Heart right ventricle (tissue), 16 donors: ENCODE data around the gene KCNK3. TPM values are rescaled to one million over a fixed set of nuclear protein-coding genes. Genes with fewer than 3 reads are reported as not detected.

ENCODE experiments used
- ATAC-seq, 8 donors: fragments of 200-7000 bp; cut with Tn5 transposase; one replicate each; pipeline ENCODE4 v1.9.1; 2020; ENCODE audit warnings: mild to moderate bottlenecking in 8 of 8, moderate library complexity in 8 of 8, moderate number of reproducible peaks in 1 of 8
- DNase-seq, 2 donors: peaks; one replicate each; pipeline ENCODE4 v3.0.0-alpha.2; 2020
- H3K27ac ChIP-seq, 10 donors: fragments of 200-600 bp; sonication (generic) in 2 of 10; one replicate each; pipeline versions ENCODE4 v1.5.0 to v1.8.0; 2020 to 2022; ENCODE audit warnings: mild to moderate bottlenecking in 3 of 10
- H3K27me3 ChIP-seq, 7 donors: fragments of 200-600 bp; one replicate each; pipeline ENCODE4 v1.8.0; 2021 to 2022; ENCODE audit warnings: mild to moderate bottlenecking in 2 of 7
- H3K36me3 ChIP-seq, 9 donors: fragments of 200-600 bp; sonication (generic) in 1 of 9; one replicate each; pipeline versions ENCODE4 v1.5.0 to v1.8.0; 2020 to 2022; ENCODE audit warnings: mild to moderate bottlenecking in 2 of 9
- H3K4me1 ChIP-seq, 9 donors: fragments of 200-600 bp; sonication (generic) in 1 of 9; one replicate each; pipeline versions ENCODE4 v1.5.0 to v1.8.0; 2020 to 2022; ENCODE audit warnings: mild to moderate bottlenecking in 4 of 9
- H3K4me3 ChIP-seq, 10 donors: fragments of 200-600 bp; sonication (generic) in 2 of 10; one replicate each; pipeline versions ENCODE4 v1.5.0 to v1.8.0; 2020 to 2022; ENCODE audit warnings: mild to moderate bottlenecking in 7 of 10, moderate library complexity in 2 of 10
- H3K9me3 ChIP-seq, 11 donors: fragments of 200-600 bp in 10 of 11; sonication (generic) in 2 of 11; one replicate each; pipeline versions ENCODE4 v1.5.0 to v1.8.0; 2013 to 2022; ENCODE audit warnings: mild to moderate bottlenecking in 2 of 11, control low read depth in 1 of 11, moderate library complexity in 1 of 11
- WGBS, 2 donors: extraction: QIAGEN DNeasy Blood & Tissue Kit; methylation state at CpG; one replicate each; pipeline ENCODE4 v1.1.7; 2013; ENCODE audit warnings: inconsistent platforms in 1 of 2; 5-methylcytosine and 5-hydroxymethylcytosine counted together
- intact Hi-C, 10 donors: fragments of 100-400 bp; cut with DNase I; formaldehyde crosslinking; loops; one replicate each; pipeline versions ENCODE4 v1.11.1 to v1.14.2; 2022
- polyA plus RNA-seq, 2 donors: library from polyadenylated mRNA; stranded (reverse); fragments of 200-250 nt; gene quantifications; one replicate each; pipeline ENCODE4 v1.2.3, GENCODE V29; 2013
- total RNA-seq, 10 donors: library from RNA; stranded (reverse); fragmentation: NEBNext Ultra II Directional in 3 of 10; extraction: Animal tissue kit (Norgen Biotek cat#: 25700) in 3 of 10; gene quantifications; one replicate each; pipeline versions ENCODE4 v1.2.1 to v1.2.4, GENCODE V29; 2021 to 2023
- TF ChIP-seq, protein P1 (sequence below), 9 donors: fragments of 200-600 bp; sonication (generic) in 2 of 9; IDR thresholded peaks; one replicate each; pipeline versions ENCODE4 v1.5.0 to v1.8.0; 2021 to 2022; ENCODE audit warnings: antibody characterized with exemption in 9 of 9, mild to moderate bottlenecking in 5 of 9, moderate library complexity in 1 of 9
- donor health status: Arrhythmogenic right ventricular cardiomyopathy.
- donor health status: ischemic (EF 13 %, LVEDD 7.1; RV severe dilation, severe dysfunction).
- donor health status: healthy with polysubstance abuse.
- donor health status: DM: no; HTN: yes; CAD: no.
- donor health status: DM: no; HTN: no; CAD: no.
- donor health status: ischemic (EF 25% LVEDD 6.9; RV normal size, moderate dysfunction).
- donor health status: ischemic (EF 25% LVEDD 5.7; RV mildly dilated, moderate dysfunction).
- donor health status: healthy.
- donor health status: DM: yes; HTN: yes; CAD: no.
- donor health status: Ischemic cardiomyopathy.
- donor health status: ischemic (EF 35%, LVEDD 5.7; RV mildly dilated, moderate dysfunction).
- donor health status: nonischemic (EF 11% LVEDD 7.7; RV severe dilation, severe dysfunction).
- donor health status: DM: yes; HTN: yes; CAD: no.
- donor health status: PGD.
- donor health status: ischemic (EF 29% LVEDD 5.4; RV normal size, mild dysfunction).
- donor health status: nonischemic (EF 23%, LVEDD 6.1; RV moderate dilation, normal function).

Gene KCNK3
- total and polyA plus RNA-seq, 12 donors = 0.19 to 6.8 (median 0.99) TPM

- DNase-seq (peak; percentile 65 to 66), ATAC-seq (peak; percentile 12 to 48 (median 32))
- 57 to 63% methylated on average over 14 of the region's 14 CpGs for WGBS, 2 donors
- H3K27me3 ChIP-seq = no peaks in the 10 kb centered on the region
- intact Hi-C loops = no loop called here
- TF ChIP-seq, protein P1, sequence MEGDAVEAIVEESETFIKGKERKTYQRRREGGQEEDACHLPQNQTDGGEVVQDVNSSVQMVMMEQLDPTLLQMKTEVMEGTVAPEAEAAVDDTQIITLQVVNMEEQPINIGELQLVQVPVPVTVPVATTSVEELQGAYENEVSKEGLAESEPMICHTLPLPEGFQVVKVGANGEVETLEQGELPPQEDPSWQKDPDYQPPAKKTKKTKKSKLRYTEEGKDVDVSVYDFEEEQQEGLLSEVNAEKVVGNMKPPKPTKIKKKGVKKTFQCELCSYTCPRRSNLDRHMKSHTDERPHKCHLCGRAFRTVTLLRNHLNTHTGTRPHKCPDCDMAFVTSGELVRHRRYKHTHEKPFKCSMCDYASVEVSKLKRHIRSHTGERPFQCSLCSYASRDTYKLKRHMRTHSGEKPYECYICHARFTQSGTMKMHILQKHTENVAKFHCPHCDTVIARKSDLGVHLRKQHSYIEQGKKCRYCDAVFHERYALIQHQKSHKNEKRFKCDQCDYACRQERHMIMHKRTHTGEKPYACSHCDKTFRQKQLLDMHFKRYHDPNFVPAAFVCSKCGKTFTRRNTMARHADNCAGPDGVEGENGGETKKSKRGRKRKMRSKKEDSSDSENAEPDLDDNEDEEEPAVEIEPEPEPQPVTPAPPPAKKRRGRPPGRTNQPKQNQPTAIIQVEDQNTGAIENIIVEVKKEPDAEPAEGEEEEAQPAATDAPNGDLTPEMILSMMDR (IDR thresholded peaks at IDR 0.05) = no peak
- H3K9me3 ChIP-seq = no peaks in the 10 kb centered on the region
- peak overlapping the region in 9 of 10 donors; percentile 10 to 89 (median 73) for H3K27ac ChIP-seq
- H3K4me1 ChIP-seq = peaks cover 20 to 96% (median 79%) of the 10 kb centered on the region in 9 donors
- no peak overlapping the region for H3K4me3 ChIP-seq
- H3K36me3 ChIP-seq = peaks cover 0 to 10% (median 0%) of the 10 kb centered on the region in 9 donors
Observed at GRCh38 chr2:26769089-26769761, 76.7 kb downstream of the KCNK3 start.

DNA sequence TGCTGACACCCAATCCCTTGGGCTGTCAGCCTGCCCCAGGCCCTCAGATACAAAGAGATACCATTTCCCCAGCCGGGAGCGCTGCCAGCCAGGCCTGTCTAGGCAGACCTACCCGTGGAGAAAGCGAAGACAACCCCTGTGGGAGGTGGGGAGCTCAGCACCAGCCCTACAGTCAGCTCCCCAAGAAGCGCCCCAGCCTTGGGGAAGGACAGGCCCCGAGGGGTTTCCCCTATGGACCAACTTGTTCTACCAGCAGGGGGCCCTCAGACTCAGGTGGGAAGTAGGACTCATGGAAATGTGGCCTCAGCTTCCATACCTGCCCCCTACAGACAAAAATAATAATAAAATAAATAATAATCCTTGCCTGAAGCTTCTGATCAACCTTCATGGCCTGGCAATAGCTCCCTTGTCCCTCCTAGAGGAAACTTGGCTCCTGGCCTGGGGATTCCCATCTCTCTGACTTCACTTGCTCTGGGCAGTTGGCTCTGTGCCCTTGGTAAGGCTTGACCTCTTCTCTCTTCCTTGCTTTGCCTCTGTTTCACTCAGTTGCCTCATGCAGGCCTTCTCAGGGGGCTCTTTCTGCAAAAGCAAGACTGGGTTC lies 78.6 kb downstream of the KCNK3 start:
- no peaks in the 10 kb centered on the region for H3K9me3 ChIP-seq
- peak overlapping the region; percentile 65 to 92 (median 84) for H3K27ac ChIP-seq
- no peak overlapping the region for H3K4me3 ChIP-seq
- intact Hi-C loops = loop anchor here in 1 of 10 donors (10.0 kb wide), 1 partner anchor 604 kb away; the partner anchor contains the start of genes EIF2B4 and SNX17
- DNase-seq (peak; percentile 71 to 88), ATAC-seq (peak; percentile 16 to 68 (median 51))
- peaks cover 20 to 86% (median 68%) of the 10 kb centered on the region in 9 donors for H3K4me1 ChIP-seq
- TF ChIP-seq, protein P1 (IDR thresholded peaks at IDR 0.05) = peak in 4 of 9 donors; percentile 27 to 39 (median 36)
- 56 to 63% methylated on average over 6 of the region's 6 CpGs for WGBS, 2 donors
- H3K27me3 ChIP-seq = no peaks in the 10 kb centered on the region
- H3K36me3 ChIP-seq = peaks cover 0 to 29% (median 14%) of the 10 kb centered on the region in 9 donors

GRCh38 chr2:26772064-26773001 lies 79.8 kb downstream of the KCNK3 start:
- TF ChIP-seq, protein P1 (IDR thresholded peaks at IDR 0.05) = no peak
- Histone ChIP-seq H3K36me3 (peaks cover 0 to 41% (median 25%) of the 10 kb centered on the region in 9 donors), H3K27ac (peak overlapping the region; percentile 65 to 92 (median 84)), H3K4me1 (peaks cover 20 to 73% (median 58%) of the 10 kb centered on the region in 9 donors), H3K9me3 (no peaks in the 10 kb centered on the region), H3K4me3 (no peak overlapping the region), H3K27me3 (no peaks in the 10 kb centered on the region)
- WGBS, 2 donors = 19 to 26% methylated on average over 13 of the region's 13 CpGs
- ATAC-seq (peak; percentile 89 to 94 (median 92)), DNase-seq (peak; percentile 89 to 96)
- intact Hi-C loops = loop anchor here in 1 of 10 donors (10.0 kb wide), 1 partner anchor 602 kb away; the partner anchor contains the start of genes EIF2B4 and SNX17
